A673 (cell line): Measurements from ENCODE around the gene RAB7B. TPM values are rescaled to one million over a fixed set of nuclear protein-coding genes. Genes with fewer than 3 reads are reported as not detected.
"Not testable (repeated sequence)": the region's sequence is repeated elsewhere in the genome, so short reads cannot be mapped to it uniquely, and the experiment has no call there.

Source experiments
- Bru-seq: library from RNA; stranded (reverse); fragments of 400-500 nt; gene quantifications from one replicate; lab custom pipeline; 2021; lab: Mats Ljungman, UMichigan
- BruChase-seq, 2 experiments: library from RNA; stranded (reverse); fragments of 400-500 nt; gene quantifications; one replicate each; lab custom pipeline; 2021; lab: Mats Ljungman, UMichigan
- BruUV-seq: library from RNA; stranded (reverse); fragments of 400-500 nt; replicated peaks from 2 replicates; lab custom pipeline; 2021; lab: Mats Ljungman, UMichigan
- CTCF ChIA-PET: fragments of 300-600 bp; sonication (Branson Sonifier 250); formaldehyde crosslinking; loops from one replicate; lab custom pipeline; 2022; ENCODE audit warnings: antibody characterized with exemption; lab: Charles Lee
- POLR2A ChIA-PET: fragments of 300-600 bp; sonication (Branson Sonifier 250); formaldehyde crosslinking; loops from one replicate; lab custom pipeline; 2022; ENCODE audit warnings: antibody characterized with exemption; ENCODE audit not compliant: low non-redundant PET; lab: Charles Lee
- DNase-seq: peaks from one replicate; pipeline ENCODE4 v3.0.0-alpha.2; 2015; ENCODE audit warnings: low spot score
- H3K27ac ChIP-seq: fragments of 200-600 bp; sonication (generic); 2 replicates; pipeline ENCODE4 v1.5.1; 2016; ENCODE audit warnings: mixed run types, low read depth, mild to moderate bottlenecking, mixed read lengths, antibody characterized with exemption, low read length; ENCODE audit not compliant: poor library complexity, severe bottlenecking
- H3K27me3 ChIP-seq: fragments of 200-600 bp; sonication (generic); replicated peaks from 2 replicates; pipeline ENCODE4 v1.6.1; 2017; ENCODE audit warnings: mixed run types, low read depth, mild to moderate bottlenecking, mixed read lengths, antibody characterized with exemption, low read length; ENCODE audit not compliant: insufficient read depth, poor library complexity
- H3K36me3 ChIP-seq: fragments of 200-600 bp; sonication (generic); 2 replicates; pipeline ENCODE4 v1.6.1; 2016; ENCODE audit warnings: mixed run types, mild to moderate bottlenecking, mixed read lengths, antibody characterized with exemption, low read length; ENCODE audit not compliant: insufficient read depth, poor library complexity, severe bottlenecking
- H3K4me1 ChIP-seq: fragments of 200-600 bp; sonication (generic); 2 replicates; pipeline ENCODE4 v1.6.1; 2017; ENCODE audit warnings: mixed run types, mild to moderate bottlenecking, mixed read lengths, antibody characterized with exemption, low read length; ENCODE audit not compliant: insufficient read depth, poor library complexity, severe bottlenecking
- H3K4me3 ChIP-seq: fragments of 200-600 bp; sonication (generic); 2 replicates; pipeline ENCODE4 v1.5.1; 2016; ENCODE audit warnings: low read depth, mixed run types, mild to moderate bottlenecking, mixed read lengths, low read length; ENCODE audit not compliant: poor library complexity, severe bottlenecking
- H3K9me3 ChIP-seq: fragments of 200-600 bp; sonication (generic); 2 replicates; pipeline ENCODE4 v1.6.1; 2016; ENCODE audit warnings: mixed run types, low read depth, mild to moderate bottlenecking, mixed read lengths, antibody characterized with exemption, low read length; ENCODE audit not compliant: poor library complexity, severe bottlenecking
- CTCF ChIP-seq: fragments of 300-800, 200-600 bp; sonication (generic); conservative IDR thresholded peaks from 2 replicates; pipeline ENCODE4 v1.5.1; 2017; ENCODE audit warnings: low read depth, mild to moderate bottlenecking, antibody characterized with exemption, low read length, moderate library complexity, mixed read lengths
- EZH2 ChIP-seq: fragments of 200-600 bp; sonication (generic); IDR thresholded peaks from 2 replicates; pipeline ENCODE4 v1.6.1; 2017; ENCODE audit warnings: borderline replicate concordance, low read depth, mild to moderate bottlenecking, mixed read lengths, antibody characterized with exemption, low read length; ENCODE audit not compliant: poor library complexity, severe bottlenecking
- intact Hi-C: fragments of 100-400 bp; cut with micrococcal nuclease; formaldehyde crosslinking; loops from one replicate; pipeline ENCODE4 v1.10.0; 2022; ENCODE audit not compliant: unreplicated experiment
- long read RNA-seq: library from polyadenylated mRNA; stranded (forward); transcript quantifications from one replicate; pipeline ENCODE4 v2.0.0, GENCODE V29; 2022
- total RNA-seq: library from RNA; stranded (reverse); gene quantifications from 2 replicates; pipeline ENCODE4 v1.2.3, GENCODE V29; 2021

RAB7B gene
- total RNA-seq, result 0.11 and 0.31 TPM in 2 replicates
- percentile 19 among the genes with signal in this experiment for Bru-seq, nascent RNA
- BruChase-seq, experiment 1, labeled RNA remaining after a 2-hour chase, result percentile 18 among the genes with signal in this experiment
- BruChase-seq, experiment 2, labeled RNA remaining after a 6-hour chase, result percentile 19 among the genes with signal in this experiment
- long read RNA-seq, partial matches to known transcripts, result 0 of 1 reads
- long read RNA-seq, other reads (novel, unspliced or antisense), result 0 of 1 reads

- ChIA-PET POLR2A (no interaction called here), CTCF (no interaction called here)
- no peaks in the 10 kb centered on the region for H3K36me3 ChIP-seq
- intact Hi-C loops, result no loop called here
- no peaks in the 10 kb centered on the region for H3K9me3 ChIP-seq
- TF ChIP-seq CTCF (no peak), EZH2 (no peak)
- no peaks in the 10 kb centered on the region for H3K27me3 ChIP-seq
- DNase-seq, result peak; percentile 32
- BruUV-seq, result no TSS peak
- peaks cover 4% of the 10 kb centered on the region for H3K4me1 ChIP-seq
- H3K4me3 ChIP-seq, result no peak within 1 kb of the TSS
- H3K27ac ChIP-seq, result no peak within 1 kb of the TSS
Measured at GRCh38 chr1:206002871-206003801, at the start of gene RAB7B. Gene RAB7B, minus strand, starts transcription at chr1:206003395. Its CDS starts 9,260 bp downstream, at chr1:205994135.

DNA sequence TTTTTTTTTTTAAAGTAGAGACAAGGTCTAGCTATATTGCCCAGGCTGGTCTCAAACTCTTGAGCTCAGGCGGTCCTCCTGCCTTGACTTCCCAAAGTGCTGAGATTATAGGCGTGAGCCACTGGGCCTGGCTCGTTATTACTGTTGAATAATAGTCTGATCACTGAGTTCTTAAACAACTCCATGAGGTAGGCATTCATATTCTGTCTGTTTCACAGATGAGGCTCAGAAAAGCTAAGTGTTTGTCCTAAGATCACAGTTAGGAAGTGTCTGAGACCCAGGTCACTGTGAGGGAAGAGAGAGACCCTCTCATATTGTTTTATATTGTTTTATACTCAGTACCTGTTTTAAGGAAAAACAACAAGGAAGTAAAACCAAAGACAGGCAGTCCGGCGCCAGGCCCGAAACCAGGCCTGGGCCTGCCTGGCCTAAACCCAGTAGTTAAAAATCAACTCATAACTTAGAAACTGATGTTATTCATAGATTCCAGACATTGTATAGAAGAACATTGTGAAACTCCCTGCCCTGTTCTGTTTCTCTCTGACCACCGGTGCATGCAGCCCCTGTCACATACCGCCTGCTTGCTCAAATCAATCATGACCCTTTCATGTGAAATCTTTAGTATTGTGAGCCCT, 49.2 kb upstream of the RAB7B start:
- H3K4me1 ChIP-seq, H3K36me3 ChIP-seq, DNase-seq, H3K4me3 ChIP-seq, POLR2A ChIA-PET, BruUV-seq, intact Hi-C loops, H3K9me3 ChIP-seq, H3K27me3 ChIP-seq, H3K27ac ChIP-seq, CTCF ChIA-PET: not testable (repeated sequence)

DNA sequence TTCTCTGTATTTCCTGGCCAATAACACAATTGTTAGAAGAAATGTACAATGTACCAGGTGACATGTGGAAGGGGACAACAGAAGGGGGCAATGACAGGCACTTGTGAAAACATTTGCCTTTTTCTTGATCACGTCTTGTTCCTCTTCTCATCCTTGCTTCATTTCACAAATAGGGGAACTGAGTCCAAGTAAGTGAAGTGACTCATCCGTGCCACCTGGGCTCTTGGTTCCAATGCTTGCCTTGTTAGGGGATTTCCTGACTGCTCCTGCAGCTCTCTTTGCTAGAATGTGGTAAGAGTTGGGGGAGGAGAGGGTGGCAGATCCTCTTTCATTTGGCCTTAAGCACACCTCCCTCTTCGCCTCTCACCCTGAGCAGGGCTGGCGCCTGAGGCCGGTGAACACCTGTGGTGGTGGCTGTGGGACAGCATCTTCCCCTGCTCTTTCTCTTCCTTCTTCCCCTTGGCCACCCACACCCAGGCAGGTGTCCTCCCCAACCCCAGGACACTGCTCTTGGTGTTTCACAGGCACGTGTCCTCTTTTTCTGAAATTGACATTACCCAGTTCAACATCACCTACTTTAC, 47.5 kb upstream of the RAB7B start:
- ChIA-PET CTCF (no interaction called here), POLR2A (no interaction called here)
- Histone ChIP-seq H3K27me3 (no peaks in the 10 kb centered on the region), H3K4me1 (no peaks in the 10 kb centered on the region), H3K36me3 (no peaks in the 10 kb centered on the region), H3K4me3 (no peak overlapping the region), H3K9me3 (no peaks in the 10 kb centered on the region), H3K27ac (no peak overlapping the region)
- BruUV-seq, result no TSS peak
- no peak for DNase-seq
- TF ChIP-seq EZH2 (no peak), CTCF (no peak)
- intact Hi-C loops, result no loop called here
